Stimulated activated CD4-positive, alpha-beta T cell treated with anti-CD3 and anti-CD28 coated beads, Interleukin-4, amount 100 ng/mL, for 48 hours (primary cell): ENCODE measurements around the gene EFNA1.
A peak's percentile ranks its signal among the peaks of the same experiment; 100 is the strongest.
"Not testable (repeated sequence)": the region's sequence is repeated elsewhere in the genome, so short reads cannot be mapped to it uniquely, and the experiment has no call there.

Experiments
- DNase-seq, 2 donors: peaks; one replicate each; pipeline ENCODE4 v3.0.0-alpha.2; 2020; ENCODE audit warnings: low read depth in 2 of 2

Gene EFNA1

GRCh38 chr1:155145491-155145890, 17.8 kb downstream of the EFNA1 start:
- DNase-seq, result no peak

GRCh38 chr1:155155996-155156643, 28.4 kb downstream of the EFNA1 start:
- DNase-seq, result not testable (repeated sequence)

- DNase-seq, result no peak
These were observed 31.3 kb downstream of the EFNA1 start for GRCh38 chr1:155158991-155159390.

- DNase-seq, result no peak
These were observed 32.5 kb downstream of the EFNA1 start for GRCh38 chr1:155160128-155160527.

GRCh38 chr1:155162631-155163030, 35.0 kb downstream of the EFNA1 start:
- DNase-seq, result not testable (repeated sequence)

- not testable (repeated sequence) for DNase-seq
These were observed 36.1 kb downstream of the EFNA1 start for GRCh38 chr1:155163785-155164184.

- DNase-seq, result not testable (repeated sequence)
These were observed 36.9 kb downstream of the EFNA1 start for GRCh38 chr1:155164625-155165024.

- DNase-seq, result no peak
These were observed 38.4 kb downstream of the EFNA1 start for GRCh38 chr1:155166051-155166470.

GRCh38 chr1:155166471-155167165, 38.9 kb downstream of the EFNA1 start:
- no peak for DNase-seq

- peak; percentile 82 to 90 for DNase-seq
These were observed 39.8 kb downstream of the EFNA1 start for GRCh38 chr1:155167166-155168104.

GRCh38 chr1:155168105-155168445, 40.4 kb downstream of the EFNA1 start:
- DNase-seq, result not testable (repeated sequence)

- no peak for DNase-seq
These were observed 41.0 kb downstream of the EFNA1 start for GRCh38 chr1:155168456-155169210.

GRCh38 chr1:155169541-155169940, 41.9 kb downstream of the EFNA1 start:
- DNase-seq, result no peak

GRCh38 chr1:155170101-155170785, 42.6 kb downstream of the EFNA1 start:
- no peak for DNase-seq

- no peak for DNase-seq
These were observed 43.1 kb downstream of the EFNA1 start for GRCh38 chr1:155170806-155171205.

- no peak for DNase-seq
These were observed 44.4 kb downstream of the EFNA1 start for GRCh38 chr1:155171836-155172731.

- peak; percentile 92 for DNase-seq
These were observed 45.2 kb downstream of the EFNA1 start, which contains the start of gene KRTCAP2 for GRCh38 chr1:155172732-155173477. KRTCAP2 (minus strand) TSS chr1:155173304; CDS start chr1:155173224, 80 bp downstream.

- DNase-seq, result peak; percentile 61 to 72
These were observed 46.0 kb downstream of the EFNA1 start, which contains the start of gene TRIM46 for GRCh38 chr1:155173478-155174323. TRIM46 (plus strand) TSS chr1:155173849; CDS start chr1:155173967, 118 bp downstream.
